Measurements from ENCODE around the gene RALGPS1.

DNA sequence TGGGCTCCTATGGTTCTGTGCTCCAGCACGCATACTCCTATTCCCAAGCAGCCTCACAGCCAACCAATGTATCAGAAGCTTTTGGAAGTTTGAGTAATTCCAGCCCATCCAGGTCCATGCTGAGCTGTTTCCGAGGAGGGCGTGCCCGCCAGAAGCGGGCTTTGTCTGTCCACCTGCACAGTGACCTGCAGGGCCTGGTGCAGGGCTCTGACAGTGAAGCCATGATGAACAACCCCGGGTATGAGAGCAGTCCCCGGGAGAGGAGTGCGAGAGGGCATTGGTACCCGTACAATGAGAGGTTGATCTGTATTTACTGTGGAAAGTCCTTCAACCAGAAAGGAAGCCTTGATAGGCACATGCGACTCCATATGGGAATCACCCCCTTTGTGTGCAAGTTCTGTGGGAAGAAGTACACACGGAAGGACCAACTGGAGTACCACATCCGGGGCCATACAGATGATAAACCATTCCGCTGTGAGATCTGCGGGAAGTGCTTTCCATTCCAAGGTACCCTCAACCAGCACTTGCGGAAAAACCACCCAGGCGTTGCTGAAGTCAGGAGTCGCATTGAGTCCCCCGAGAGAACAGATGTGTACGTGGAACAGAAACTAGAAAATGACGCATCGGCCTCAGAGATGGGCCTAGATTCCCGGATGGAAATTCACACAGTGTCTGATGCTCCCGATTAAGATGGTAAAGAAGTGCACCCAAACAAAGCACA lies 34.2 kb upstream of the RALGPS1 start:
- TF ChIP-seq POLR2AphosphoS5 (IDR thresholded peaks at IDR 0.05): no peak
- no peak for TF ChIP-seq POLR2A (IDR thresholded peaks at IDR 0.05)
- TF ChIP-seq, protein P1, sequence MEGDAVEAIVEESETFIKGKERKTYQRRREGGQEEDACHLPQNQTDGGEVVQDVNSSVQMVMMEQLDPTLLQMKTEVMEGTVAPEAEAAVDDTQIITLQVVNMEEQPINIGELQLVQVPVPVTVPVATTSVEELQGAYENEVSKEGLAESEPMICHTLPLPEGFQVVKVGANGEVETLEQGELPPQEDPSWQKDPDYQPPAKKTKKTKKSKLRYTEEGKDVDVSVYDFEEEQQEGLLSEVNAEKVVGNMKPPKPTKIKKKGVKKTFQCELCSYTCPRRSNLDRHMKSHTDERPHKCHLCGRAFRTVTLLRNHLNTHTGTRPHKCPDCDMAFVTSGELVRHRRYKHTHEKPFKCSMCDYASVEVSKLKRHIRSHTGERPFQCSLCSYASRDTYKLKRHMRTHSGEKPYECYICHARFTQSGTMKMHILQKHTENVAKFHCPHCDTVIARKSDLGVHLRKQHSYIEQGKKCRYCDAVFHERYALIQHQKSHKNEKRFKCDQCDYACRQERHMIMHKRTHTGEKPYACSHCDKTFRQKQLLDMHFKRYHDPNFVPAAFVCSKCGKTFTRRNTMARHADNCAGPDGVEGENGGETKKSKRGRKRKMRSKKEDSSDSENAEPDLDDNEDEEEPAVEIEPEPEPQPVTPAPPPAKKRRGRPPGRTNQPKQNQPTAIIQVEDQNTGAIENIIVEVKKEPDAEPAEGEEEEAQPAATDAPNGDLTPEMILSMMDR (IDR thresholded peaks at IDR 0.05): no peak
